Left forelimb (tissue), 1 donor: ENCODE results near the gene RPS21.

Experiments used
- DNase-seq: peaks from one replicate; pipeline ENCODE4 v3.0.0-alpha.2; 2018; ENCODE audit warnings: low spot score

The RPS21 gene

GRCh38 chr20:62386383-62387218 lies at the start of gene RPS21:
Gene RPS21 (plus strand): TSS chr20:62387103. CDS start chr20:62387339, 236 bp downstream.
- DNase-seq: peak; percentile 96

- no peak for DNase-seq
Measured at GRCh38 chr20:62337558-62338293, 49.2 kb upstream of the RPS21 start.

GRCh38 chr20:62338294-62338620 lies 48.6 kb upstream of the RPS21 start:
- DNase-seq: no peak

GRCh38 chr20:62339647-62340062 lies 47.2 kb upstream of the RPS21 start:
- no peak for DNase-seq

- no peak for DNase-seq
Measured at GRCh38 chr20:62342910-62343309, 44.0 kb upstream of the RPS21 start.

- no peak for DNase-seq
Measured at GRCh38 chr20:62344092-62344491, 42.8 kb upstream of the RPS21 start.

- DNase-seq: no peak
Measured at GRCh38 chr20:62344782-62345181, 42.1 kb upstream of the RPS21 start.

- DNase-seq: no peak
Measured at GRCh38 chr20:62345681-62346370, 41.1 kb upstream of the RPS21 start.

- DNase-seq: no peak
Measured at GRCh38 chr20:62346398-62347150, 40.3 kb upstream of the RPS21 start.

GRCh38 chr20:62347151-62347404 lies 39.8 kb upstream of the RPS21 start:
- no peak for DNase-seq

GRCh38 chr20:62347445-62347844 lies 39.5 kb upstream of the RPS21 start:
- DNase-seq: no peak

GRCh38 chr20:62348604-62349003 lies 38.3 kb upstream of the RPS21 start:
- DNase-seq: no peak

- no peak for DNase-seq
Measured at GRCh38 chr20:62349556-62350097, 37.3 kb upstream of the RPS21 start.

- DNase-seq: no peak
Measured at GRCh38 chr20:62350098-62350628, 36.7 kb upstream of the RPS21 start.

- no peak for DNase-seq
Measured at GRCh38 chr20:62350629-62351422, 36.1 kb upstream of the RPS21 start.

GRCh38 chr20:62351469-62352401 lies 35.2 kb upstream of the RPS21 start:
- DNase-seq: no peak

- no peak for DNase-seq
Measured at GRCh38 chr20:62352402-62353288, 34.3 kb upstream of the RPS21 start.

GRCh38 chr20:62353289-62354030 lies 33.4 kb upstream of the RPS21 start:
- DNase-seq: no peak
